SK-N-SH treated with all-trans-retinoic acid at 6 μM for 48 hours (cell line): Measurements from ENCODE around the gene NRN1.
"Not testable (repeated sequence)": the region's sequence is repeated elsewhere in the genome, so short reads cannot be mapped to it uniquely, and the experiment has no call there.

ENCODE experiments used
- ATAC-seq: fragments of 200-7000 bp; cut with Tn5 transposase; 3 replicates; pipeline ENCODE4 v1.9.1; 2020; ENCODE audit warnings: mild to moderate bottlenecking, moderate library complexity
- ARNTL ChIP-seq: fragments of 450-650 bp; formaldehyde crosslinking; IDR thresholded peaks from 2 replicates; pipeline ENCODE4 v1.5.0; 2020; ENCODE audit warnings: low read depth, mild to moderate bottlenecking, moderate library complexity, borderline replicate concordance
- CSDC2 ChIP-seq: fragments of 250-450 bp; sonication (Bioruptor Pico); IDR thresholded peaks from 2 replicates; pipeline ENCODE4 v1.5.0; 2020; ENCODE audit warnings: mild to moderate bottlenecking, moderate library complexity
- CSRNP3 ChIP-seq: fragments of 250-450 bp; sonication (Bioruptor Pico); IDR thresholded peaks from 2 replicates; pipeline ENCODE4 v1.5.1; 2021; ENCODE audit warnings: mild to moderate bottlenecking, moderate library complexity
- ESRRG ChIP-seq: fragments of 250-450 bp; sonication (Bioruptor Pico); IDR thresholded peaks from 2 replicates; pipeline ENCODE4 v1.6.1; 2021; ENCODE audit warnings: mild to moderate bottlenecking
- GLIS3 ChIP-seq: fragments of 250-450 bp; sonication (Bioruptor Pico); IDR thresholded peaks from 2 replicates; pipeline ENCODE4 v1.5.0; 2020; ENCODE audit warnings: mild to moderate bottlenecking, moderate library complexity
- ISL1 ChIP-seq: fragments of 250-450 bp; sonication (Bioruptor Pico); IDR thresholded peaks from 2 replicates; pipeline ENCODE4 v2.1.2; 2022; ENCODE audit warnings: mild to moderate bottlenecking, moderate library complexity
- PATZ1 ChIP-seq: fragments of 250-450 bp; sonication (Bioruptor Pico); IDR thresholded peaks from 2 replicates; pipeline ENCODE4 v1.8.0; 2020; ENCODE audit warnings: mild to moderate bottlenecking, moderate library complexity, borderline replicate concordance
- POU6F1 ChIP-seq: fragments of 250-450 bp; sonication (Bioruptor Pico); IDR thresholded peaks from 2 replicates; pipeline ENCODE4 v1.8.0; 2021; ENCODE audit warnings: low read depth, mild to moderate bottlenecking, moderate library complexity, borderline replicate concordance
- RARB ChIP-seq: fragments of 250-450 bp; sonication (Bioruptor Pico); IDR thresholded peaks from 2 replicates; pipeline ENCODE4 v1.8.0; 2021; ENCODE audit warnings: mild to moderate bottlenecking, moderate library complexity
- SNAI2 ChIP-seq: fragments of 250-450 bp; sonication (Bioruptor Pico); IDR thresholded peaks from 2 replicates; pipeline ENCODE4 v1.5.0; 2020; ENCODE audit warnings: mild to moderate bottlenecking, moderate library complexity
- TOX ChIP-seq: fragments of 250-450 bp; sonication (Bioruptor Pico); IDR thresholded peaks from 2 replicates; pipeline ENCODE4 v1.8.0; 2021; ENCODE audit warnings: mild to moderate bottlenecking, moderate library complexity, borderline replicate concordance
- TSHZ2 ChIP-seq: fragments of 250-450 bp; sonication (Bioruptor Pico); IDR thresholded peaks from 2 replicates; pipeline ENCODE4 v1.5.0; 2020; ENCODE audit warnings: mild to moderate bottlenecking, moderate library complexity
- ZFP3 ChIP-seq: fragments of 250-450 bp; sonication (Bioruptor Pico); IDR thresholded peaks from 2 replicates; pipeline ENCODE4 v1.5.0; 2020; ENCODE audit warnings: mild to moderate bottlenecking, moderate library complexity
- ZFP30 ChIP-seq: fragments of 450-650 bp; formaldehyde crosslinking; IDR thresholded peaks from 2 replicates; pipeline ENCODE4 v1.5.0; 2022; ENCODE audit warnings: mild to moderate bottlenecking, moderate library complexity
- ZNF565 ChIP-seq: fragments of 450-650 bp; formaldehyde crosslinking; conservative IDR thresholded peaks from 2 replicates; pipeline ENCODE4 v1.5.0; 2020; ENCODE audit warnings: low read depth, mild to moderate bottlenecking, moderate library complexity
- ZNF8 ChIP-seq: fragments of 450-650 bp; formaldehyde crosslinking; IDR thresholded peaks from 2 replicates; pipeline ENCODE4 v1.5.0; 2020; ENCODE audit warnings: mild to moderate bottlenecking, moderate library complexity

The NRN1 gene

DNA sequence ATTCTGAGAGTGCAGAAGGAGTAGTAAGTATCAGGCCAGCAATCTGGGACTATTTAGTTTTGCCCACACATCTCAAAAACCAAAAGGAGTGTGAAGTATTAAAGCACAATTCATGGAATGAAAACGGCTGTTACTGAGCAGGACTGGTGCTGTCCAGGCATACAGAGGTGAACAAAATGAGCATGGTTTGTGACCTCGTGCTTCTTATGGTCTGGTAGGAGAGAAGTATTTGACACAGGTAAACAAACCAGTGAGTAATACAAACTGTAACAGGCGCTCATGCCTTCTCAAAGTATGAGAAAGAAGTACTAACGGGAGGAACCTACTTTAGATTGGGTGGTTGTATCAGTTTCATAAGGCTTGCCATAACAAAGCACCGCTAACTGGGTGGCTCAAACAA is 17.5 kb upstream of the NRN1 start:
- TF ChIP-seq ESRRG (no peak), ZFP30 (no peak), TSHZ2 (CRISPR knock-in tag) (no peak), ZNF8 (CRISPR knock-in tag) (no peak), TOX (CRISPR knock-in tag) (no peak), PATZ1 (CRISPR knock-in tag) (no peak), CSRNP3 (CRISPR knock-in tag) (no peak), RARB (CRISPR knock-in tag) (no peak), ZFP3 (CRISPR knock-in tag) (no peak), ZNF565 (no peak)
- no peak for ATAC-seq

GRCh38 chr6:6022841-6023240 is 16.1 kb upstream of the NRN1 start:
- ATAC-seq = not testable (repeated sequence)

DNA sequence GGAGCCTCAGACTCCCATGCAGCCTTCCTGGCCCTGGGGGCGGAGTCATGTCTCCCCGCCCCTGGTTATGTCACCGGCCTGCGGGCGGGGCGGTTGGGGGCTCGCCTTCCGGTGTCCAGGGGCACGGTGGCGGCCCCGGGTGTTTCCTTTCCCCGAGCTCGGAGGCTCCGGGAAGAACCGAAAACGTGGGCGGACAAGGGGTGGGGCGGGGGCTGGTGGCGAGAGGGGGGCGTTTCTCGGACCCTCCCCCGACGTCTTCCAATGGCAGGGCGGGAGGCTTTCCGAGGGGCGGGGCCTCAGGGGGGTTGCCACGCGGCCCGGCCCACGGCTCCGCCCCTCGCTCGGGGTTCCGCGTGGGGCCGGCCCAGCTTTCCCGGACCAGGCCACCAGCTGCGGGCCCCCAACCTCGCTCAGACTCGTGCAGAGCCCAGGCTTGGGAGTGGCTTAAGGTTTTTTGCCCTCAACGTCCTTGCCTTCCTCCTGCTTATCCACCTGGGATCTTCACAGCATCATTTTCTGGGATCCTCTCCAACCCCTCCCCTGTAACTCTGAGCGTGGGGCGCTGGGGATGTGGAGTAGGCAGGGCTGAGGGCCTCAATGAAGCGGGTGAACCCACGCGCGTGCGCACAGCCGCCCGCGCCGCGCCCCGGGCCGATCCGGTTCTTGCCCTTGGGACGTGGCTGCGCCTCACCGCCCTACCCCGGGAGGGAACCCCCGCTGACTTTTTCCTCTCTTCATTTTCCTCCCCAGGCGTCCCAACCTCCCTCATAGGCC is 2.1 kb upstream of the NRN1 start:
- TF ChIP-seq ZFP30 = no peak
- TF ChIP-seq SNAI2 = no peak
- no peak for TF ChIP-seq CSRNP3 (CRISPR knock-in tag)
- TF ChIP-seq CSDC2 (CRISPR knock-in tag) = no peak
- no peak for TF ChIP-seq ARNTL (CRISPR knock-in tag)
- no peak for TF ChIP-seq POU6F1 (CRISPR knock-in tag)
- TF ChIP-seq ZFP3 (CRISPR knock-in tag) = no peak
- TF ChIP-seq, all 23 proteins: peak for 0

GRCh38 chr6:6008089-6008647 is 1.4 kb upstream of the NRN1 start:
- TF ChIP-seq CSRNP3 (CRISPR knock-in tag) (no peak), TOX (CRISPR knock-in tag) (no peak), GLIS3 (no peak), RARB (CRISPR knock-in tag) (no peak), ISL1 (CRISPR knock-in tag) (no peak), ZNF565 (no peak)
- peak; percentile 4 for ATAC-seq

More for the DNA sequence above, 2.1 kb upstream of the NRN1 start:
- ATAC-seq = peak; percentile 77
